Esophagus muscularis mucosa (tissue), 3 donors: ENCODE measurements around the gene KLRC4.
"Not testable (repeated sequence)": the region's sequence is repeated elsewhere in the genome, so short reads cannot be mapped to it uniquely, and the experiment has no call there.

Experiments used
- POLR2A ChIP-seq: fragments of 450-650 bp; IDR thresholded peaks from one replicate; pipeline ENCODE4 v1.6.1; 2017; ENCODE audit warnings: antibody characterized with exemption, moderate library complexity, mild to moderate bottlenecking, low read depth
- POLR2AphosphoS5 ChIP-seq, 2 donors: sonication (generic); formaldehyde crosslinking; IDR thresholded peaks; one replicate each; pipeline ENCODE4 v1.6.1; 2017; ENCODE audit warnings: antibody characterized with exemption in 2 of 2
- TF ChIP-seq, protein P1 (sequence below), 3 experiments: fragments of 200-600 bp in 2 of 3; fragments of 450-650 bp in 1 of 3; sonication (generic) in 2 of 3; IDR thresholded peaks; one replicate each; pipeline ENCODE4 v1.5.1; 2017 to 2019; ENCODE audit warnings: antibody characterized with exemption in 3 of 3, mild to moderate bottlenecking in 2 of 3, moderate library complexity in 1 of 3

DNA sequence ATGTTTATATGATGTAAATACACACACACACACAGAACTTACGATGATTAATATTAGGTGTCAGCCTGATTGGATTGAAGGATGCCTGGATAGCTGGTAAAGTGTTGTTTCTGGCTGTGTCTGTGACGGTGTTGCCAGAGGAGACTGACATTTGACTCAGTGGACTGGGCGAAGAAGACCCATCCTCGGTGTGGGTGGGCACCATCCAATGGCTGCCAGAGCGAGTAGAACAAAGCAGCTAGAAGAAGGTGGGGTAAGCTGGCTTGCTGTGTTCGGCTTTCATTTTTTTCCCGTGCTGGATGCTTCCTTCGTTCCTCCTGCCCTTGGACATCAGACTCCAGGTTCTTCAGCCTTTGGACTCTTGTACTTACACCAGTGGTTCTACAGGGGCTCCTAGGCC, 31.6 kb upstream of the KLRC4 start:
- TF ChIP-seq, protein P1, sequence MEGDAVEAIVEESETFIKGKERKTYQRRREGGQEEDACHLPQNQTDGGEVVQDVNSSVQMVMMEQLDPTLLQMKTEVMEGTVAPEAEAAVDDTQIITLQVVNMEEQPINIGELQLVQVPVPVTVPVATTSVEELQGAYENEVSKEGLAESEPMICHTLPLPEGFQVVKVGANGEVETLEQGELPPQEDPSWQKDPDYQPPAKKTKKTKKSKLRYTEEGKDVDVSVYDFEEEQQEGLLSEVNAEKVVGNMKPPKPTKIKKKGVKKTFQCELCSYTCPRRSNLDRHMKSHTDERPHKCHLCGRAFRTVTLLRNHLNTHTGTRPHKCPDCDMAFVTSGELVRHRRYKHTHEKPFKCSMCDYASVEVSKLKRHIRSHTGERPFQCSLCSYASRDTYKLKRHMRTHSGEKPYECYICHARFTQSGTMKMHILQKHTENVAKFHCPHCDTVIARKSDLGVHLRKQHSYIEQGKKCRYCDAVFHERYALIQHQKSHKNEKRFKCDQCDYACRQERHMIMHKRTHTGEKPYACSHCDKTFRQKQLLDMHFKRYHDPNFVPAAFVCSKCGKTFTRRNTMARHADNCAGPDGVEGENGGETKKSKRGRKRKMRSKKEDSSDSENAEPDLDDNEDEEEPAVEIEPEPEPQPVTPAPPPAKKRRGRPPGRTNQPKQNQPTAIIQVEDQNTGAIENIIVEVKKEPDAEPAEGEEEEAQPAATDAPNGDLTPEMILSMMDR (IDR thresholded peaks at IDR 0.05): not testable (repeated sequence)
- TF ChIP-seq POLR2A; POLR2AphosphoS5 (IDR thresholded peaks at IDR 0.05): not testable (repeated sequence)
